K562 (cell line): Measurements from ENCODE around the gene CCR6. TPM values are rescaled to one million over a fixed set of nuclear protein-coding genes. Genes with fewer than 3 reads are reported as not detected.

Experiments used
- ATAC-seq: fragments of 200-7000 bp; cut with Tn5 transposase; 3 replicates; pipeline ENCODE4 v1.9.1; 2020; ENCODE audit warnings: moderate library complexity
- BruUV-seq: library from RNA; stranded (reverse); fragments of 400-500 nt; replicated peaks from 2 replicates; lab custom pipeline; 2021; lab: Mats Ljungman, UMichigan
- CTCF ChIA-PET: fragments of 300-600 bp; formaldehyde crosslinking; extraction: SDS; loops from one replicate; lab custom pipeline; 2021; ENCODE audit warnings: low intra/inter-chr PET ratio; lab: Yijun Ruan, JAX
- POLR2A ChIA-PET: fragments of 300-600, 350-650 bp; sonication (Branson Sonifier 250); formaldehyde crosslinking; extraction: SDS; loops from one replicate; lab custom pipeline; 2021; ENCODE audit warnings: antibody characterized with exemption, inconsistent platforms; lab: Yijun Ruan, JAX
- DNase-seq, 4 experiments: peaks; one replicate each; pipeline versions ENCODE4 v3.0.0 to v3.0.0-alpha.2; 2011 to 2018; ENCODE audit warnings: low spot score in 3 of 4, mixed read lengths in 3 of 4; ENCODE audit errors: extremely low read depth in 1 of 4
- FAIRE-seq: peaks from 2 replicates; lab custom pipeline; 2011; peaks lifted over from hg19 to GRCh38; lab: Jason Lieb, UNC
- H2AFZ ChIP-seq: 2 replicates; pipeline ENCODE4 v1.6.0; 2011; ENCODE audit warnings: low read depth, low read length, control low read depth, inconsistent platforms
- H3K27ac ChIP-seq: fragments of 200-600 bp; 3 replicates; pipeline ENCODE4 v1.8.0; 2011; ENCODE audit warnings: low read depth, mild to moderate bottlenecking, control low read depth, inconsistent platforms, low read length, moderate library complexity, mixed read lengths; ENCODE audit errors: extremely low read depth
- H3K27me3 ChIP-seq, 2 experiments: fragments of 300-600 bp in 1 of 2; 2 replicates in 1 of 2; 3 replicates in 1 of 2; pipeline versions ENCODE4 v1.6.0 to v1.8.0; 2011; ENCODE audit warnings: inconsistent platforms in 2 of 2, low read length in 2 of 2, mild to moderate bottlenecking in 1 of 2, mixed read lengths in 1 of 2, moderate library complexity in 1 of 2; ENCODE audit not compliant: control insufficient read depth in 2 of 2, insufficient read depth in 2 of 2
- H3K36me3 ChIP-seq: fragments of 300-600 bp; 3 replicates; pipeline ENCODE4 v1.8.0; 2011; ENCODE audit warnings: mild to moderate bottlenecking, low read length, inconsistent platforms; ENCODE audit not compliant: control insufficient read depth, insufficient read depth
- H3K4me1 ChIP-seq, 2 experiments: fragments of 200-600 bp in 1 of 2; replicated peaks in 1 of 2; 2 replicates in 1 of 2; 3 replicates in 1 of 2; pipeline versions ENCODE4 v1.5.1 to v1.8.0; 2011; ENCODE audit warnings: inconsistent platforms in 2 of 2, low read length in 2 of 2, mild to moderate bottlenecking in 1 of 2, mixed read lengths in 1 of 2, moderate library complexity in 1 of 2; ENCODE audit not compliant: control insufficient read depth in 2 of 2, insufficient read depth in 2 of 2
- H3K4me2 ChIP-seq: 2 replicates; pipeline ENCODE4 v1.6.1; 2011; ENCODE audit warnings: low read length, control low read depth, inconsistent platforms, mixed read lengths; ENCODE audit not compliant: insufficient read depth
- H3K4me3 ChIP-seq: fragments of 200-600 bp; sonication (generic), shearing (Covaris generic); 2 replicates; pipeline ENCODE4 v1.5.1; 2016; ENCODE audit warnings: control low read depth, inconsistent platforms
- H3K79me2 ChIP-seq: fragments of 200-600 bp; 3 replicates; pipeline ENCODE4 v1.8.0; 2011; ENCODE audit warnings: low read length, inconsistent platforms; ENCODE audit not compliant: control insufficient read depth, insufficient read depth
- H3K9ac ChIP-seq, 2 experiments: 2 replicates each; pipeline versions ENCODE4 v1.6.0 to v1.6.1; 2011; ENCODE audit warnings: low read depth in 2 of 2, low read length in 2 of 2, control low read depth in 1 of 2, inconsistent platforms in 1 of 2, mild to moderate bottlenecking in 1 of 2, mixed read lengths in 1 of 2; ENCODE audit not compliant: insufficient read depth in 1 of 2
- H3K9me1 ChIP-seq: one replicate; pipeline ENCODE4 v1.6.0; 2011; ENCODE audit warnings: inconsistent platforms, mild to moderate bottlenecking, low read length, moderate library complexity; ENCODE audit not compliant: control insufficient read depth, insufficient read depth
- H3K9me3 ChIP-seq: replicated peaks from 2 replicates; pipeline ENCODE4 v1.5.1; 2011; ENCODE audit warnings: low read depth, low read length, inconsistent platforms; ENCODE audit not compliant: control insufficient read depth, insufficient read depth
- H4K20me1 ChIP-seq: replicated peaks from 2 replicates; pipeline ENCODE4 v1.6.1; 2011; ENCODE audit warnings: low read length, inconsistent platforms, mixed read lengths; ENCODE audit not compliant: control insufficient read depth, insufficient read depth
- CBX3 ChIP-seq, 2 experiments: IDR thresholded peaks; 1 replicate in 1 of 2; 2 replicates in 1 of 2; pipeline ENCODE4 v1.6.1; 2012; ENCODE audit warnings: inconsistent platforms in 2 of 2, low read length in 2 of 2, borderline replicate concordance in 1 of 2, control low read depth in 1 of 2
- CHD1 ChIP-seq: fragments of 200-600 bp; sonication (generic); IDR thresholded peaks from one replicate; pipeline ENCODE4 v1.6.1; 2012; ENCODE audit warnings: mild to moderate bottlenecking, moderate library complexity, low read length, inconsistent platforms
- HNRNPUL1 ChIP-seq: fragments of 200-400 bp; formaldehyde crosslinking; IDR thresholded peaks from 2 replicates; pipeline ENCODE4 v1.6.1; 2017; ENCODE audit warnings: low read length
- HSF4 ChIP-seq: fragments of 250-450 bp; sonication (Bioruptor Pico); IDR thresholded peaks from 2 replicates; pipeline ENCODE4 v2.1.2; 2022; ENCODE audit warnings: mild to moderate bottlenecking, moderate library complexity, borderline replicate concordance
- NBN ChIP-seq: fragments of 450-650 bp; IDR thresholded peaks from 2 replicates; pipeline ENCODE4 v1.6.1; 2016; ENCODE audit warnings: low read depth, mild to moderate bottlenecking
- RUNX1 ChIP-seq: sonication (generic); IDR thresholded peaks from 2 replicates; pipeline ENCODE4 v1.6.1; 2016; ENCODE audit warnings: antibody characterized with exemption, low read depth
- TSC22D4 ChIP-seq: fragments of 450-650 bp; IDR thresholded peaks from 2 replicates; pipeline ENCODE4 v1.6.1; 2016; ENCODE audit warnings: missing genetic modification characterization, missing biosample characterization, control low read depth
- WHSC1 ChIP-seq: IDR thresholded peaks from one replicate; pipeline ENCODE4 v1.6.1; 2012; ENCODE audit warnings: low read length, control low read depth, inconsistent platforms
- WGBS: fragments of 100-300 bp; shearing (Covaris generic); methylation state at CpG from one replicate; pipeline ENCODE4 v1.1.6; 2016; ENCODE audit warnings: low coverage, mixed read lengths; ENCODE audit not compliant: insufficient coverage; ENCODE audit errors: missing lambda C conversion rate; 5-methylcytosine and 5-hydroxymethylcytosine counted together
- in situ Hi-C: fragments of 300-500 bp; cut with MboI; formaldehyde crosslinking; loops from 4 replicates; pipeline ENCODE4 v1.15.0; 2018; ENCODE audit warnings: inconsistent platforms, mixed read lengths
- intact Hi-C: fragments of 100-400 bp; cut with micrococcal nuclease; formaldehyde crosslinking; loops from 2 replicates; pipeline ENCODE4 v1.14.2; 2022
- polyA plus RNA-seq, 8 experiments: library from polyadenylated mRNA; depleted of rRNA in 4 of 8; stranded (reverse) in 5 of 8; unstranded in 3 of 8; fragments of >200 nt; fragmentation: Nextera tagmentation in 2 of 8; fragmentation: Illumina TruSeq in 1 of 8; extraction: Ambion mirVana in 2 of 8; extraction: Trizol in 1 of 8; gene quantifications; 2 replicates each; pipeline versions ENCODE4 v1.2.1 to v1.2.3, GENCODE V29; 2011 to 2014; ENCODE audit warnings: inconsistent platforms in 1 of 8, missing spikeins in 1 of 8
- total RNA-seq, 7 experiments: library from RNA; depleted of rRNA in 6 of 7; stranded (reverse); fragments of >200 nt in 6 of 7; fragmentation: Illumina TruSeq in 2 of 7; extraction: Trizol in 2 of 7; gene quantifications; 2 replicates each; pipeline versions ENCODE4 v1.2.1 to v1.2.3, GENCODE V29; 2011 to 2021; ENCODE audit warnings: low replicate concordance in 1 of 7
- TF ChIP-seq, protein P1 (sequence below): fragments of 250-450 bp; sonication (Bioruptor Pico); IDR thresholded peaks from 2 replicates; pipeline ENCODE4 v1.4.0; 2020; ENCODE audit warnings: mild to moderate bottlenecking, moderate library complexity

Gene CCR6
- total and polyA plus RNA-seq, 9 of the 15 experiments (the other 6 are each of a cell fraction or from before 2014, with no cell fraction given) = not detected

DNA sequence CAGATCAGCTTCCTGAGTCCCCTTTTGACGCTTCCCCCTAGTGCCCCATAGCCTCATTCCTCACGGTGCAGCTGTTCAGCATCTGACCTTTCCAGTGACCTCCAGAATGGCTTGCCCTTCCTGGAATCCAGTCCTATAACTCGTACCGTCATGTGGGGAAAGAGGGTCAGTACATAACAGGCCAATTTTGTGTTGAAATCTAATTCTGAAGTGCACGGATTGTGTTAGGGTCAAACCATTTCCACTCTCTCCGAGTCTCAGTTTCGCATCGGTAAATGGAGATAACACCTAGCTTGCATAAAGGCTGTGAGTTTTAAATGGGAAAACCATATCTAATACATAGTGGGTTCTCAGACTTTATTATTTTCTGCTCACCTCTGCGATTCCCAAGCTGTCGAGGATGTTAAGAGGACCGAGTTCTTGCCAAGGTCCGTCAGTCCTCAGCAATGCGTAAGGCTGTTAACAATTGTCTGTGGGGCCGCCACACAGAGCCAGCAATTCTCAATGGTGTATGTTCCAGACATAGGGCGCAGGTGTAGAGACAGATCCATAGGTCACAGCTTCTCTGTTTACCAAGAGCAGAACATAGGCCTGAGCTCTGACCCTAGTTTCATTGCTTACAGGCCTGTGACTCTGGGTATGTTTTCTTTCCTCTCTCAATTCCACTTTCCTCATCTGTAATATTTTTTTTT is 45.5 kb upstream of the CCR6 start:
- WGBS = 4% methylated on average over 15 of the region's 15 CpGs
- TF ChIP-seq CHD1 = no peak
- TF ChIP-seq NBN = no peak
- no peak for TF ChIP-seq TSC22D4 (tag)
- no peak for TF ChIP-seq RUNX1
- no peak for TF ChIP-seq HSF4 (CRISPR knock-in tag)
- TF ChIP-seq, protein P1, sequence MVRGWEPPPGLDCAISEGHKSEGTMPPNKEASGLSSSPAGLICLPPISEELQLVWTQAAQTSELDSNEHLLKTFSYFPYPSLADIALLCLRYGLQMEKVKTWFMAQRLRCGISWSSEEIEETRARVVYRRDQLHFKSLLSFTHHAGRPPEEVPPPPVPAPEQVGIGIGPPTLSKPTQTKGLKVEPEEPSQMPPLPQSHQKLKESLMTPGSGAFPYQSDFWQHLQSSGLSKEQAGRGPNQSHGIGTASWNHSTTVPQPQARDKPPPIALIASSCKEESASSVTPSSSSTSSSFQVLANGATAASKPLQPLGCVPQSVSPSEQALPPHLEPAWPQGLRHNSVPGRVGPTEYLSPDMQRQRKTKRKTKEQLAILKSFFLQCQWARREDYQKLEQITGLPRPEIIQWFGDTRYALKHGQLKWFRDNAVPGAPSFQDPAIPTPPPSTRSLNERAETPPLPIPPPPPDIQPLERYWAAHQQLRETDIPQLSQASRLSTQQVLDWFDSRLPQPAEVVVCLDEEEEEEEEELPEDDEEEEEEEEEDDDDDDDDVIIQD (CRISPR knock-in tag) = no peak
- no peak for TF ChIP-seq WHSC1
- TF ChIP-seq HNRNPUL1 = no peak
- TF ChIP-seq CBX3 (IDR thresholded peaks at IDR 0.05; ENCODE audit: borderline replicate concordance in 1 of 2, low read length in 2 of 2) = no peak
- H3K27ac ChIP-seq = no peak overlapping the region
- no peak overlapping the region for H2AFZ ChIP-seq
- DNase-seq = no peak
- intact Hi-C loops = no loop called here
- H3K36me3 ChIP-seq = no peaks in the 10 kb centered on the region
- no peaks in the 10 kb centered on the region for H3K79me2 ChIP-seq
- BruUV-seq = no TSS peak
- H4K20me1 ChIP-seq = no peaks in the 10 kb centered on the region
- no peak overlapping the region for H3K9ac ChIP-seq
- H3K9me3 ChIP-seq = no peaks in the 10 kb centered on the region
- no peak for FAIRE-seq
- H3K4me3 ChIP-seq = no peak overlapping the region
- no peak overlapping the region for H3K4me2 ChIP-seq
- in situ Hi-C loops = no loop called here
- peaks cover 13 to 29% of the 10 kb centered on the region in 2 experiments for H3K27me3 ChIP-seq
- CTCF ChIA-PET = no interaction called here
- no peak for ATAC-seq
- H3K4me1 ChIP-seq = no peaks in the 10 kb centered on the region
- POLR2A ChIA-PET = interaction anchor here (1.0 kb wide), 1 partner anchor 10 kb away, joined by 3 read pairs; no protein-coding TSS in a partner anchor
- no peaks in the 10 kb centered on the region for H3K9me1 ChIP-seq
